IPS-NIHi7 (cell line): ENCODE data around the gene VCL.
"Not testable (repeated sequence)": the region's sequence is repeated elsewhere in the genome, so short reads cannot be mapped to it uniquely, and the experiment has no call there.

ENCODE experiments used
- DNase-seq: peaks from one replicate; pipeline ENCODE4 v3.0.0; 2012; ENCODE audit warnings: mixed read lengths; ENCODE audit errors: extremely low spot score

Gene VCL

DNA sequence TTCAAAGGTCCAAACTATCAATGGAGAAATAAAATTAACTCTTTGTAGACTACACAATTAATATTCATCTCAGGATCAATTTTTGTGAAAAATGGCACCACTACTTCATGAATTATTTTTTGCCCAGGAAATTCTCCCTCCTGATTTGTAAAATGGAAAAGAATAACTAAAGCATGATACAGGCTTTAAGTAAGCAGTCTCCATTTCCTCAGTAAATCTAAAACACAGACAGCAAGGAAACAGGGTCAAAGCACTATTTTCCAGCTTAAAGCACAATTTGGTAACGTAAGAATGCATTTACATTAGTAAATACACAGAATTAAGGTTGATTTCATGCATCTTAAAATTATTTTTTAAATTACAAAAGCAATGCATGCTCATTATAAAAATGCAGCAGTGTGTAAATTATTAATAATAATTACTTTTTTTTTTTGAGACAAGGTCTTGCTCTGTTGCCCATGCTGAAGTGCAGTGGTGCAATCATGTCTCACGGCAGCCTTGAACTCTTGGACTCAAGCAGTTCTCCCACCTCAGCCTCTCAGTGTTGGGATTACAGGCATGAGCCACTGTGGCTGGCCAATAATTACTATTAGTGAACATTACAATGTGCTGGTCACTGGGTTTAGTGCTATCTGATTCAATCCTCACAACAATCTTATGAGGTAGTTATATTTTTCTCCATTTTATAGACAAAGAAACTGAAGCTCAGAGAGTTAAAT is 26.1 kb upstream of the VCL start:
- no peak for DNase-seq

DNA sequence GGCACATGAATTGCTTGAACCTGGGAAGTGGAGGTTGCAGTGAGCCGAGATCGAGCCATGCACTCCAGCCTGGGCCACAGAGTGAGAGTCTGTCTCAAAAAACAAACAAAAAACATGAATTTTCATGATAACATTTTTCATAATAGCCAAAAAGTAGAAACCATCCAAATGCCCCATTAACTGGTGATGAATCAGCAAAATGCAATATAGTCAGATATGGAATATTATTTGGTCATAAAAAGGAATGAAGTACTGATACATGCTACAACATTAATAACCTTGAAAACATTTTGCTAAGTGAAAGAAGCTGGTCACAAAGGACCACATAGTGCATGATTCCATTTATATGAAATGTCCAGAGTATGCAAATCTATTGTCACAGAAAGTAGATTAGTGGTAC is 24.5 kb upstream of the VCL start:
- no peak for DNase-seq

GRCh38 chr10:73974309-73974946 is 23.5 kb upstream of the VCL start:
- DNase-seq: no peak

DNA sequence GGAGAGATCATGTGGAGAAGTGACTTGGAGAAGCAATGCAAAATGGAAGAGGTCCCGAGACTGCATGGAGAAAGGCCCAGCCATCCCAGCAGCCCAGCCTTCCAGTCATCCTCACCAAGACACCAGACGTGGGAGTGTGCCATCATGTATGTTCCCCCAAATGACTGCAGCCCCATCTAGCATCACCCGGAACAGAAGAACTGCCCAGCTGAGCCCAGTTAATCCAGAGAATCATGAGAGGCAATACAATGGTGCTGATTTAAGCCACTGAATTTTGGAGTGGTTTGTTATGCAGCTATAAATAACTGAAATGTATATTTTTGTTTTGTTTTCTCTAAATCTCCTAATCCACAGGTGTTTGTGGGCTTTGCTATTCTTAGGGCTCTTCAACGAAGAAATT is 22.5 kb upstream of the VCL start:
- DNase-seq: no peak

- no peak for DNase-seq
These were observed 18.6 kb upstream of the VCL start for GRCh38 chr10:73979141-73979808.

DNA sequence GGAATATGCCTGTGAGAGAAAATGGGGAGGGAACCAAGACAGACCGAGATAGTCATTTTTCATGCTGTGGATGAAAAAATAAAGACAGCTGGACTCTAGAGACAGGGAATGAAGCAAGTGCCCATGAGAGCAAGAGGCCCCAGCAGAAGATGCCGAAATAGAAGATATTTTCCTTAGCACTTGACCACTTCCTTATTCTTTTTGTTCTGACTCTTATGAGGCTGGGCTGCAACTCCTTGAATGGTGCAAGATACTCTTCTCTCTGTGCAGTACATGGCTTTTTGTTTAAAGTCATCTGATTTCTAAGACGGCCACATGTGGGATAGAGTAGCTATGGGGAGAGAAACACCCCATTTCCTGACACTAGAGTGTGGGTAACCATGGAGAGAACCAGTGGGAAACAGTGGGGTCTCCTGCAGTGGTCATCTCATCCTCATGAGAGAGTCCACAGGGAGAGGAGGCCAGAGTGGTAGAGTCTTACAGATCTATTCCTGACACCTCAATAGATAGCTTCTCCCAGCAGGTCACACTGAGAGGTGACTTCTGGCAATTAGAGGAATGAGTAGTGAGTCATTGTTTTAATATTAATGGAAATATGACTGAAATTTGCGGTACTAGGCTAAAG is 18.0 kb upstream of the VCL start:
- DNase-seq: no peak

DNA sequence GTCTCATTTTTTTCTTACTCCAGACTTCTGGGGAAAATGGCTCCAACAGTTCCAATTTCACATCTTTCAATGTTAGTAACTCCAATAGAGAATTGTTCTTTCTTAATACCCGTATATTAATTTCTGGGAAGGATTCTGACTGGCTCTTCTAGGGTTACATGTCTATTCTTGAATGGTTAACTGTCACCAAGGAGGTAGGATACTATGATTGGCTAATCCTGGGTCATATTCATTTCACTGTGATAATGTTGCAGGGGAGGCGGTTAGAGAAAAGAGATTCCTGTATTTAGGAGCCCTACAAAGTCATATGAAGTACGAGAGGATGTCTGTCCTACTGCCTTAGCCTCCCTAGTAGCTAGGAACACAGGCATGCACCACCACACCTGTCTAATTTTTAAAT is 16.1 kb upstream of the VCL start:
- DNase-seq: no peak

GRCh38 chr10:73983096-73984047 is 14.5 kb upstream of the VCL start:
- DNase-seq: no peak

- no peak for DNase-seq
These were observed 8.2 kb upstream of the VCL start for GRCh38 chr10:73989594-73990150.

DNA sequence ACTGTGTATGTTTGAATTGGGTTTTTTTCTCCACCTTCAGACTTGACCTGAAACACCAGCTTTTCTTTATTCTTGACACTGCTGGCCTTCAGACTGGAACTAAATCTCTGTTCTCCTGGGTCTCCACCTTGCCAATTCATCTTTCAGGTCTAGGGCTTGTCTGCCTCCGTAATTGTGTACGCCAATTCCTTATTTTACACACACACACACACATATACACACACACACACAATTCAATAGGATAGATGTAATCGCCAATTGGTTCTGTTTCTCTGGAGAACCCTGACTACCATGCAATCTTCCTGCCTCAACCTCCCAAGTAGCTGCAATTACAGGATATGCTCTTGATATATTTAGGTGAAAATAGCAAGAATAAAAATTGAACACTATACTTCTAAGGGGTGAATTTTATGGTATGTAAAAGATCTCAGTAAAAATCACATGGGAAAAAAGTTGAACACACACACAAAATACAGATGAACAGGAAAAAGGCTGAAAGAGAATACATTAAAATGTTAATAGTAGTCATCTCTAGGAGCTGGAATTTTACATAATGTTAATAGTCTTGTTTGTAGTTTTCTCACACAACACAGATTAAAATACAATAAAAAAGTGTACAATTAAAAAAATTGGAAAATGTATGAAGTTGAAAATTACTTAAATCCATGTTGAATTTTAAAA is 6.6 kb upstream of the VCL start:
- DNase-seq: no peak

DNA sequence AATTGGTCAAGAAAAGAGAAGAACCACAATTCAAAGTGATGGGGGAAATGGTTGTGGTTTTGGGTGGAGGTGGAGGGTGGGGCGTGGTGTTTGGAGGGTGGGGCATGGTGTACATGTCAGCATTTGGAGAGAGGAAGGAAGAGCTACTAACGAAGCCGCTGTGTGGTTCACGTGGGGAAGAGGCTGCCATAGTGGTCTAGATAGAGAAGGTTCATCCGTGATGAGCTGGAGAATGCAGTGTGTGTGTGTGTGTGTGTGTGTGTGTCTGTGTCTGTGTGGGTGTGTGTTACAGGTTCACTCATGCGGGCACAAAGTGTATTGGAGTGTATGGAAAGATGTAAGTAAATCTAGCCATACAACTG is 6.1 kb upstream of the VCL start:
- DNase-seq: no peak

DNA sequence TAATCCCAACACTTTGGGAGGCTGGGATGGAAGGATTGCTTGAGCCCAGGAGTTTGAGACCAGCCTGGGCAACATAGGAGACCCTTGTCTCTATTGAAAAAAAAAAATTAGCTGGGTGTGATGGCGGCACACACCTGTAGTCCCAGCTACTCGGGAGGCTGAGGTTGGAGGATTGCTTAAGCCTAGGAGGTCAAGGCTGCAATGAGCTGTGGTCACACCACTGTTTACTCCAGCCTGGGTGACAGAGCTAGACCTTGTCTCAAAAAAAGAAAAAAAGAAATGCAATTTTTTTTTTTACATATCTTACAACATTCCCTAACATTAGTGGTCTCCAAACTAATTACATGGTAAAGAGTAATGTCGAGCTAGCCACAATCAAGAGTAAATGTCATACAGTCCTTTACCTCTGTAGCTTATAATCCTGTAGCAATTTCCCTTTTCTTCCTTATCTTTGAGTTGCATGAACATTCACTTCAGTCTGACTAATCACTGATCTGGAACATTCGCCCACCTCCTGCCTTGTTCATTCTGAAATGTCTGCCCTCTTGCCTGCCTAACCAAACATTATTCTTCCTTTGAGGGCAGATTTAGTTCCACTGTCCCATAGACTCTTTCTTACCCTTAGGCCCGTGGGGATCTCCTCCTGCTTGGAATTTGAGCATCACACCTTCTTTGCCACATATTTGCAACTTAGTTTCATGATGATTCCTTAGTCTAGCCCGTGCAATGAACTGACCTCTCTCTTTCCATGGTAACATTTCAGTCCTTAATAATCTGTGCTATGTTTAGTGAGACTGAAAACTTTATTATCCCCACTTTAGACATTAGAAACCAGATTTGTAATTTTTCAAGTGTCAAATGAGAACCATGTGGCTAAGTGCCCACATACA is 4.8 kb upstream of the VCL start:
- no peak for DNase-seq

GRCh38 chr10:73995035-73995358 is 2.9 kb upstream of the VCL start:
- no peak for DNase-seq

DNA sequence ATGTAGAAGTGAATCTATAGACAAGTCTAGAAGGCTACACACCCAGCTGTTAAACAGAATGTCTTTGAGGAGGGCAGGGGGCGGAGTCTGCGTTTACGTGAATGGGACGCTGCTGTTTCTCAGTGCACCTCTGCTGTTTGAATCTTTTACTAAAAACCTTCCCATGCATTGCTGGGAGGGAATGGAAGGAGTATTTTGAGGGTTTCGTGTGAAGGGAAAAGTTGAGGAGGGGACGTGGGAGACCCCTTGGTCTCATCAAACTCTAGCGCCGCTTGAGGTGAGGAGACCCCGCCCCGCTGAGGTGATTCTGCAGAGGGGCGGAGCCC is 492 bp upstream of the VCL start:
- DNase-seq: no peak

DNA sequence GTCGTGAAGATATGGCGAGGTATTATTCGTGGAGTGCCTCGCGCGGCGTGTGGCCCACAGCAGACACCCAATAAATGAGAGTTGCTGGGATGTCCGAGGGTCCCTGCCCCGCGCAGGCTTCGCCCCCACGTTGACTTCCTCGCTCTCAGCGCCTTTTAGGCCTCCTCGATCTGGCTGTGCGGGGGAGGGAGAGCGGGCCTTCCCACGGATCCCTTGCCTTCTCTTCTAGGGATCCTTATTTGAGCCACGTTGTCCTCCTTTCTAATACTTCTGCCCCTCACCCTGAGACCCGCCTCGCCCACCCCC is 660 bp downstream of the VCL start:
- no peak for DNase-seq

DNA sequence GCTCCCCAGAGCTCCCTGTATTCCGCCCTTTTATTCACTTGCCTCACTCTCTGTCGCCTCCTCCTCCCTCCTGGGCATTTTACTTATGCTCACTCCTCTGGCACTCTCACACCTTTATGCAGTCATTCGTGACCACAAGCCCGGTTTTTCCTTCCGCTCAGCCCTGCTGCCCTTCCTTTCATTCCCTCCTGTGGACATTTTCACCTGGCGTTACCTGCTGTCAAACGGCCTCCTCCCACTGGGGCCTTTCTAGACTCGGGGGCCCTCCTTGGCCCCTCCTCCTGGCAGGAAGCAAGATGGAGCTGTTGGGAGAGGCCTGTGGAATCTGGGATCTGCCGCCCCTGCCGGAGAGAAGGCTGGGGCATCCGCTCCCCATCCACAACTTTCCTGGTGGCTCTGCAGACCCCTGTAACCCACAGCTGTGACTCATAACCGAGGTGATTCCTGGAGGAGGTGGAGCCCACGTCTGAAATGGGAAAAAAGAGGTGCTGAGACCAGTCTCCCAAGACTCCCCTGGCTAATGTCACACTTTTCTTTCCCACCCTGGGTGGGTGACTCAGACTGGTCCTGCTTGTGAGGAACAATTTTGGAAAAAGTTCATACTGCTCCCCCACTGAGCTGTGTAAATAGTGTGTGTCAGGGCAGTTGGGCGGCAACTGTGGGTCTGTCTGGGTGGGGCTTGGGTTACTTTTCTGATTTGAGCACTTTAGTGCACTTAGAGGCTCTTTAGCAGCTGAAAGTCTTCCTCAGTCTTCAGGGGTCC is 1.2 kb downstream of the VCL start:
- peak; percentile 67 for DNase-seq

DNA sequence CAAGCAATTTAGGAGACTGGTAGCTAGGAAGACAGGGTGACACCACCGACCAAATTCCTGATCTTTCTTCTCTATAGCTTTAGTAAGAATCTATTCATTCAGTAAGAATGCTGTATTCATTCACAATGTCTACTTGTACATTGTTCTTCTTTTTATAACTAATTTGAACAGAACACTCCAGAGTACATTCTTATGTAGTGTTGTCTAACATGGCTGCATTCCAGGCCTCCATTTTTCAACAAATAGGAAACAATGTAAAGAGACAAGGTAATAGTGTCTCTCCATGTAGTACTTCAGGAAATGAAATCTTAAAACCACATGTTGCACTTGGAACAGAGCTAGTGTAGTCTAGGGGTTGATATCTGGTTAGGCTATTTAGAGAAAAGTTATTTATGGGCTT is 1.8 kb downstream of the VCL start:
- DNase-seq: no peak

DNA sequence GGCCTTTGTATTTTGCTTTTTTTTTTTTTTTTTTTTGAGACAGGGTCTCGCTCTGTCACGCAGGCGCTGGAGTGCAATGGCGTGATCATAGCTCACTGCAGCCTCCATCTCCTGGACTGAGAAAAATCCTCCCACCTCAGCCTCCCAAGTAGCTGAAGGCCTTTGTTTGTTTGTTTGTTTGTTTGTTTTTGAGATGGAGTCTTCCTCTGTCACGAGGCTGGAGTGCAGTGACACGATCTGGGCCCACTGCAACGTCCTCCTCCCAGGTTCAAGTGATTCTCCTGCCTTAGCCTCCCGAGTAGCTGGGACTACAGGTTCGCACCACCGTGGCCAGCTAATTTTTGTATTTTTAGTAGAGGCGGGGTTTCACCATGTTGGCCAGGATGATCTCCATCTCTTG is 2.3 kb downstream of the VCL start:
- DNase-seq: not testable (repeated sequence)

- DNase-seq: no peak
These were observed 3.2 kb downstream of the VCL start for GRCh38 chr10:74000892-74001669.
